Bronchial epithelial cell (primary cell): ENCODE measurements around the gene NUP160. TPM values are rescaled to one million over a fixed set of nuclear protein-coding genes. Genes with fewer than 3 reads are reported as not detected.

ENCODE experiments used
- DNase-seq: peaks from one replicate; pipeline ENCODE4 v3.0.0-alpha.2; 2010; ENCODE audit warnings: low read depth
- FAIRE-seq: peaks from 2 replicates; lab custom pipeline; 2011; peaks lifted over from hg19 to GRCh38; lab: Jason Lieb, UNC
- H3K27me3 ChIP-seq: 2 replicates; pipeline ENCODE4 v1.5.1; 2011; ENCODE audit warnings: low read length; ENCODE audit not compliant: control insufficient read depth, insufficient read depth
- H3K36me3 ChIP-seq: 2 replicates; pipeline ENCODE4 v1.5.1; 2011; ENCODE audit warnings: low read length; ENCODE audit not compliant: control insufficient read depth, insufficient read depth
- H3K4me3 ChIP-seq: 2 replicates; pipeline ENCODE4 v1.5.1; 2011; ENCODE audit warnings: mild to moderate bottlenecking, low read depth, low read length, control low read depth
- CTCF ChIP-seq: IDR thresholded peaks from 2 replicates; pipeline ENCODE4 v1.5.1; 2011; ENCODE audit warnings: mild to moderate bottlenecking, moderate library complexity, low read length, control low read depth, inconsistent platforms; ENCODE audit not compliant: insufficient read depth, severe bottlenecking
- total RNA-seq: library from RNA; depleted of rRNA; stranded (reverse); fragments of >200 nt; gene quantifications from 2 replicates; pipeline ENCODE4 v1.2.1, GENCODE V29; 2014

Gene NUP160
- total RNA-seq, 1 donor from 2014 or later, result 28.4 TPM

DNA sequence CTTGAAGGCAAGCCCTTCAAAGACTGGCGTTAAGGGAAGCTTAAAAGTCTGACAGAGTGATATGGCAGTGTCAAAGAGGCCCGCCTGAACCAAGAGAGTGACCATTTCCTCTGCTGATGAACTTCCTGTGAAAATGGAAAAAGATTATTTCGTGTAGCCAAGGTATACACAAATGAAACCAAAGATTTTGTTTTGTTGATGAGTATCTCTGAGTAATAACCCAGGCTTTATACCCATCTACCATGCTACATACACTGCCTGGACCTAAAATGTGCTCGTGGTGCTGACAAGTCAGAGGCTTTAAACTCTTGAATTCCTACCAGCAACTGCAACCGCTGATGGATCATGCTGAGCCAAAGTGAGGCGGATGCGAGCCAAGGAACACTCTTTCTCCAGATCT lies 60.0 kb downstream of the NUP160 start:
- TF ChIP-seq CTCF, result no peak
- no peaks in the 10 kb centered on the region for H3K27me3 ChIP-seq
- H3K4me3 ChIP-seq, result no peak overlapping the region
- H3K36me3 ChIP-seq, result peaks cover 6% of the 10 kb centered on the region
- FAIRE-seq (no peak), DNase-seq (no peak)

GRCh38 chr11:47786373-47786772 lies 61.8 kb downstream of the NUP160 start:
- H3K27me3 ChIP-seq, result no peaks in the 10 kb centered on the region
- no peak for FAIRE-seq

DNA sequence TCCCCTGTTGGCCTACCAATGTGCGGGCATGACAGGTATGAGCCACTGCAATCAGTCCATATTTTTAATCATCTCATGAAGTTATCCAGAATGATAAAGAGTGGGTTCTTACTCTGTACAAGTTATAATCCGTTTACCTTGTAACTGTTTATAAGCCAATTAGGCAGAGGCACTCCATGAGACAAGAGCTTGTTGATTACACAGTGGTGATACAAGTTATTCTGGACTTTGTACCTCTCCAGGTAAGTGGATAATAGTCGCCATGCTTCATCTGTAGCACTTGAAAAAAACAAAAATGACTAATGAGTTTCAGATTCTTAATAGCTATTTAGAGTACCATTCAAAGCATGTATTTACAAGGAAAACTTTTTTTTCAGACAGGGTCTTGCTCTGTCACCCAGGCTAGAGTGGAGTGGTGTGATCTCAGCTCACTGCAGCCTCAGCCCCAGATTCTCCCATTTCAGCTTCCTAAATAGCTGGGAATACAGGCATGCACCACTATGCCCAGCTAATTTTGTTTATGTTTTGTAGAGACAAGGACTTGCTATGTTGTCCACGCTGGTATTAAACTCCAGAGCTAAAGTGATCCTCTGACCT lies 63.3 kb downstream of the NUP160 start:
- no peaks in the 10 kb centered on the region for H3K27me3 ChIP-seq
- TF ChIP-seq CTCF, result no peak
- peaks cover 7% of the 10 kb centered on the region for H3K36me3 ChIP-seq
- H3K4me3 ChIP-seq, result no peak overlapping the region
- no peak for FAIRE-seq
- DNase-seq, result no peak

More at GRCh38 chr11:47786373-47786772, 61.8 kb downstream of the NUP160 start:
- no peak for TF ChIP-seq CTCF
- H3K4me3 ChIP-seq, result no peak overlapping the region
- peak; percentile 28 for DNase-seq
- H3K36me3 ChIP-seq, result peaks cover 6% of the 10 kb centered on the region

- H3K36me3 ChIP-seq, result peaks cover 8% of the 10 kb centered on the region
- no peak for TF ChIP-seq CTCF
- no peak for FAIRE-seq
These were observed 65.0 kb downstream of the NUP160 start for GRCh38 chr11:47783087-47783610.

DNA sequence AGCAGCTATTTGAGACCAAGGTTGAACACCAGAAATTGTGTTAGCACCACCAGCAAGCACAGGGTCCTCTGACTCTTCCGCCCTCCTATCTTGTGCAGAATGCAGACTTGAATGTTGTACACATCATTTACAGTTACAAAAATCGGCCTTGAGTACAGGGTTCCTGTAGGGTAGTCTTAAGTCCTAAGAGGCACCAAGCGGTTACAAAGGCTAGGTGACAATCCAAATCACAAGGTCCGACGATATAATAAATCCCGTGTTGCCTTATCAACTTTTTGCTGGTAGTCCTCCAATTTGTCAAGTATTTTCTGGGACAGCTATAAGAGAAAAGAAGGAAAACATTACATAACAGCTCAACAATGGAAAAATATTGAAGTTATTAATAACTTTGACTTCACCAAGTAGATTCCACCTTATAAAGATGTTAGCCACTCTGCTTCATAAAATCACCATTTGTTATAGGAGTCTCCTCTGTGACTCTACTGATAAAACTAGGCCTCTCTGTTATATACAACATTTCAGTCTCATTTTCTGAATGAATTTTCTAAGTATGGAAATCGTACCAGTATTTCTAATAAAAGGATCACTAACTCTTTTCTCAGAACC lies 69.2 kb downstream of the NUP160 start:
- no peak for FAIRE-seq
- H3K27me3 ChIP-seq, result no peaks in the 10 kb centered on the region
- no peak overlapping the region for H3K4me3 ChIP-seq
- peaks cover 10% of the 10 kb centered on the region for H3K36me3 ChIP-seq
- DNase-seq, result no peak
- no peak for TF ChIP-seq CTCF

More at GRCh38 chr11:47783087-47783610, 65.0 kb downstream of the NUP160 start:
- no peaks in the 10 kb centered on the region for H3K27me3 ChIP-seq
- no peak for DNase-seq
- H3K4me3 ChIP-seq, result no peak overlapping the region
